ENCODE data around the gene EPB41L1.

EPB41L1 gene

GRCh38 chr20:36155629-36155971 lies 1.1 kb downstream of the EPB41L1 start:
- no peak for DNase-seq (ENCODE audit: low read depth in 2 of 2)

GRCh38 chr20:36155991-36156390 lies 1.5 kb downstream of the EPB41L1 start:
- no peak for DNase-seq (ENCODE audit: low read depth in 2 of 2)

- DNase-seq (ENCODE audit: low read depth in 2 of 2): no peak
Measured at GRCh38 chr20:36157610-36158009, 3.1 kb downstream of the EPB41L1 start.

- DNase-seq (ENCODE audit: low read depth in 2 of 2): no peak
Measured at GRCh38 chr20:36158160-36158741, 3.7 kb downstream of the EPB41L1 start.

GRCh38 chr20:36159833-36160232 lies 5.3 kb downstream of the EPB41L1 start:
- DNase-seq (ENCODE audit: low read depth in 2 of 2): no peak

- no peak for DNase-seq (ENCODE audit: low read depth in 2 of 2)
Measured at GRCh38 chr20:36162272-36162966, 7.9 kb downstream of the EPB41L1 start.

GRCh38 chr20:36167902-36168503 lies 13.5 kb downstream of the EPB41L1 start:
- no peak for DNase-seq (ENCODE audit: low read depth in 2 of 2)

GRCh38 chr20:36170542-36171215 lies 16.1 kb downstream of the EPB41L1 start:
- DNase-seq (ENCODE audit: low read depth in 2 of 2): no peak

- DNase-seq (ENCODE audit: low read depth in 2 of 2): no peak
Measured at GRCh38 chr20:36173451-36173933, 19.0 kb downstream of the EPB41L1 start.

GRCh38 chr20:36175016-36175415 lies 20.5 kb downstream of the EPB41L1 start:
- DNase-seq (ENCODE audit: low read depth in 2 of 2): no peak

- DNase-seq (ENCODE audit: low read depth in 2 of 2): no peak
Measured at GRCh38 chr20:36175475-36175995, 21.0 kb downstream of the EPB41L1 start.

- no peak for DNase-seq (ENCODE audit: low read depth in 2 of 2)
Measured at GRCh38 chr20:36177716-36178115, 23.2 kb downstream of the EPB41L1 start.

GRCh38 chr20:36179170-36179945 lies 24.8 kb downstream of the EPB41L1 start:
- no peak for DNase-seq (ENCODE audit: low read depth in 2 of 2)

GRCh38 chr20:36180323-36180722 lies 25.8 kb downstream of the EPB41L1 start:
- DNase-seq (ENCODE audit: low read depth in 2 of 2): no peak

GRCh38 chr20:36181934-36182603 lies 27.5 kb downstream of the EPB41L1 start:
- DNase-seq (ENCODE audit: low read depth in 2 of 2): no peak

GRCh38 chr20:36182604-36183154 lies 28.1 kb downstream of the EPB41L1 start:
- DNase-seq (ENCODE audit: low read depth in 2 of 2): no peak

GRCh38 chr20:36183155-36183944 lies 28.8 kb downstream of the EPB41L1 start:
- no peak for DNase-seq (ENCODE audit: low read depth in 2 of 2)

GRCh38 chr20:36184816-36185776 lies 30.6 kb downstream of the EPB41L1 start:
- DNase-seq (ENCODE audit: low read depth in 2 of 2): no peak

Measured in fibroblast of skin of left quadriceps (primary cell).